ENCODE measurements around the gene CASTOR2. TPM values are rescaled to one million over a fixed set of nuclear protein-coding genes. Genes with fewer than 3 reads are reported as not detected.

Gene CASTOR2
- total and polyA plus RNA-seq, 2 of the 8 experiments (the other 6 are each of a cell fraction or from before 2014, with no cell fraction given), result 12.1 to 47.8 TPM

DNA sequence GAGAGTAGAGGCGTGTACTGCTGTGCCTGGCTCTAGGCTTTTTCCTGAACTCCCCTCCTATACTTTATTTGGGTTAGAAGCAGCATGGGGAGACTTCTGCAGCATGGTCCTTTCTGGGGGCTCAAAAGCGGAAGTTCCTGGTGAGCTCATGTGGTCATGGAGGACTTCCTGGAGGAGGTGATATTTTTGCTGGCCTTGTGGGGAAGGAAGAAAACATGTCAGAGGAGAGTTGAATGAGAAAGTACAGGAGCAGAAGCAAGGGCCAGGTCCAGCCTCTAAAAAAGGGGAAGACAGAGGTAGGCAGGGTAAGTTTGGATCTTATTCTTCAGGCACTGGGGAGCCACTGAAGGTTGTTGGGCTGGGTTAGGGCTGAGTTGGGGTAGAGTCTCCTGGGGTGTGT is 45.5 kb downstream of the CASTOR2 start:
- no peak for FAIRE-seq
- Histone ChIP-seq H2AK5ac (ENCODE audit: low read depth, low read length) (no peak overlapping the region), H3K4ac (replicated peaks; ENCODE audit: insufficient read length, low read depth, low read length) (no peak overlapping the region), H2BK20ac (ENCODE audit: low read length) (no peak overlapping the region), H3K79me1 (ENCODE audit: low read depth, low read length) (no peaks in the 10 kb centered on the region; the same call in 1 of the 2 replicates), H3K9ac (replicated peaks in 1 of 4; ENCODE audit: extremely low read depth in 1 of 4, low read depth in 3 of 4, low read length in 3 of 4) (no peak overlapping the region), H2AFZ (ENCODE audit: low read length) (no peak overlapping the region), H4K8ac (ENCODE audit: extremely low read depth, insufficient read depth, low read length) (no peak overlapping the region), H4K91ac (replicated peaks; ENCODE audit: insufficient read length, low read length) (no peak overlapping the region), H3K23ac (ENCODE audit: insufficient read length) (no peak overlapping the region), H3K56ac (replicated peaks; ENCODE audit: insufficient read length, low read depth, low read length) (no peak overlapping the region), H3K23me2 (ENCODE audit: low read depth, low read length) (no peaks in the 10 kb centered on the region), H3K18ac (ENCODE audit: extremely low read depth, low read length) (no peak overlapping the region), H2BK12ac (ENCODE audit: low read depth, low read length) (no peak overlapping the region), H3K4me1 (replicated peaks in 1 of 4; ENCODE audit: control insufficient read depth in 3 of 4, insufficient read depth in 4 of 4, low read length in 3 of 4) (no peaks in the 10 kb centered on the region; a peak in 1 of 7 replicates), H4K5ac (ENCODE audit: insufficient read length, low read depth, low read length) (no peak overlapping the region), H4K20me1 (replicated peaks in 1 of 2; ENCODE audit: control insufficient read depth in 1 of 2, insufficient read depth in 2 of 2, low read length in 2 of 2) (peaks cover 0 to 2% of the 10 kb centered on the region in 2 experiments), H3K9me3 (ENCODE audit: insufficient read depth in 2 of 2, low read depth in 1 of 2, low read length in 1 of 2) (no peaks in the 10 kb centered on the region), H3K14ac (ENCODE audit: insufficient read length) (no peak overlapping the region), H3K27me3 (replicated peaks in 1 of 4; ENCODE audit: control insufficient read depth in 3 of 4, extremely low read depth in 1 of 4, insufficient read depth in 3 of 4, low read length in 3 of 4) (no peaks in the 10 kb centered on the region), H2BK120ac (replicated peaks; ENCODE audit: low read depth, low read length) (no peak overlapping the region), H3K27ac (ENCODE audit: low read depth, low read length) (no peak overlapping the region), H2BK5ac (ENCODE audit: low read depth, low read length) (no peak overlapping the region), H3K4me2 (ENCODE audit: insufficient read depth in 1 of 2, low read depth in 2 of 2, low read length in 2 of 2) (no peak overlapping the region), H2BK15ac (ENCODE audit: low read length) (no peak overlapping the region), H3K36me3 (ENCODE audit: control insufficient read depth in 2 of 4, insufficient read depth in 4 of 4, low read length in 3 of 4) (no peaks in the 10 kb centered on the region), H3K4me3 (ENCODE audit: extremely low read depth in 1 of 4, insufficient read depth in 2 of 4, low read depth in 3 of 4, low read length in 4 of 4) (no peak overlapping the region), H3K79me2 (ENCODE audit: control insufficient read depth in 1 of 2, insufficient read depth in 2 of 2, low read length in 2 of 2) (no peaks in the 10 kb centered on the region; a peak in 1 of 4 replicates)
- no peak for DNase-seq (ENCODE audit: low read depth in 1 of 2, low spot score in 2 of 2)
- WGBS, 2 experiments (ENCODE audit: extremely low coverage in 1 of 2, insufficient coverage in 1 of 2, insufficient read length in 1 of 2, insufficient replicate concordance in 2 of 2, low coverage in 1 of 2, low lambda C conversion rate in 2 of 2, missing lambda C conversion rate in 1 of 2), result 95% methylated on average over 2 of the region's 2 CpGs; no CpG with 5 or more reads in 1 of the 2 experiments
- CTCF ChIA-PET (ENCODE audit: partially characterized antibody), result no interaction called here
- POLR2A ChIA-PET (ENCODE audit: partially characterized antibody), result no interaction called here
- TF ChIP-seq CEBPB (IDR thresholded peaks at IDR 0.05; ENCODE audit: low read depth, low read length), result no peak
- no peak for TF ChIP-seq PHF8 (conservative IDR thresholded peaks at IDR 0.05; ENCODE audit: low read depth, low read length)
- TF ChIP-seq SRF (IDR thresholded peaks at IDR 0.05; ENCODE audit: low read depth, low read length), result no peak
- no peak for TF ChIP-seq ZNF274 (IDR thresholded peaks at IDR 0.05; ENCODE audit: borderline replicate concordance, extremely low read depth, low read length)
- no peak for TF ChIP-seq CHD1 (IDR thresholded peaks at IDR 0.05; ENCODE audit: low read depth, low read length)
- no peak for TF ChIP-seq SP2 (IDR thresholded peaks at IDR 0.05; ENCODE audit: low read length)
- TF ChIP-seq EGR1 (IDR thresholded peaks at IDR 0.05; ENCODE audit: borderline replicate concordance, low read depth, low read length), result no peak
- TF ChIP-seq HDAC6 (IDR thresholded peaks at IDR 0.05; ENCODE audit: low read depth, low read length), result no peak
- TF ChIP-seq, protein P1, sequence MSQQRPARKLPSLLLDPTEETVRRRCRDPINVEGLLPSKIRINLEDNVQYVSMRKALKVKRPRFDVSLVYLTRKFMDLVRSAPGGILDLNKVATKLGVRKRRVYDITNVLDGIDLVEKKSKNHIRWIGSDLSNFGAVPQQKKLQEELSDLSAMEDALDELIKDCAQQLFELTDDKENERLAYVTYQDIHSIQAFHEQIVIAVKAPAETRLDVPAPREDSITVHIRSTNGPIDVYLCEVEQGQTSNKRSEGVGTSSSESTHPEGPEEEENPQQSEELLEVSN (IDR thresholded peaks at IDR 0.05), result no peak
- no peak for TF ChIP-seq CTBP2 (IDR thresholded peaks at IDR 0.05; ENCODE audit: borderline replicate concordance, insufficient read depth, insufficient read length, low read length)
- TF ChIP-seq EP300 (IDR thresholded peaks at IDR 0.05; ENCODE audit: borderline replicate concordance in 1 of 2, low read depth in 2 of 2, low read length in 2 of 2), result no peak
- TF ChIP-seq TBP (IDR thresholded peaks at IDR 0.05; ENCODE audit: low read depth, low read length), result no peak
- no peak for TF ChIP-seq NRF1 (IDR thresholded peaks at IDR 0.05; ENCODE audit: low read depth, low read length)
- TF ChIP-seq ASH2L (IDR thresholded peaks at IDR 0.05; ENCODE audit: low read length), result no peak
- TF ChIP-seq GABPA (IDR thresholded peaks at IDR 0.05; ENCODE audit: borderline replicate concordance, insufficient read depth, low read length), result no peak
